ENCODE results near the gene CBLB.

DNA sequence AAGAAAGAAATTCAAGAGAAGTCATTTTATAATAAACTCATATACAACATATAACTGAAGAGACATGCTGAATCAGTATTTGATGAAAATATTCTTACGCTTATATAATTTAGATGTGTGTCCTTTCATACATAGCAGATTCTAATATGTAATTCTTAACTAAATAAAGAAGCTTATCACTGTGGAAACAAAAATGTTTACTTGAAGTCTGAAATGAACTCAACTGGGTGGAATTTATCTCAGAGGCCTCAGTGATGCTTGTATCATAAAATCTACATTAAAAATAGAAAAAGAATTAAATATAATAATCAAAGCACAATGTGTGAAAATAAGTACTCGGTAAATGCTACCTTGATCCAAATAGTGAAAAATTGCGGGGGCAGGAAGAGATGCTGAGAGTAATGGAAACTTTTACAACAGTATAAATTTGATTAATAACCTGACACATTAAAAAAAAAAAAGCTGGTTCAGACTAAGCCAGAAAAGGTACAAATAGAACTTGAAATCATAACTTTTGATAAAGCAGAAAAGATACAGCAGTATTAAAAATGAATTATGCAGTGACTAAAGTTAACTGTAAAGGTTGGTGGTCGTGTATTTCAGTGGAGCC lies 12.0 kb upstream of the CBLB start:
- TF ChIP-seq, protein P1, sequence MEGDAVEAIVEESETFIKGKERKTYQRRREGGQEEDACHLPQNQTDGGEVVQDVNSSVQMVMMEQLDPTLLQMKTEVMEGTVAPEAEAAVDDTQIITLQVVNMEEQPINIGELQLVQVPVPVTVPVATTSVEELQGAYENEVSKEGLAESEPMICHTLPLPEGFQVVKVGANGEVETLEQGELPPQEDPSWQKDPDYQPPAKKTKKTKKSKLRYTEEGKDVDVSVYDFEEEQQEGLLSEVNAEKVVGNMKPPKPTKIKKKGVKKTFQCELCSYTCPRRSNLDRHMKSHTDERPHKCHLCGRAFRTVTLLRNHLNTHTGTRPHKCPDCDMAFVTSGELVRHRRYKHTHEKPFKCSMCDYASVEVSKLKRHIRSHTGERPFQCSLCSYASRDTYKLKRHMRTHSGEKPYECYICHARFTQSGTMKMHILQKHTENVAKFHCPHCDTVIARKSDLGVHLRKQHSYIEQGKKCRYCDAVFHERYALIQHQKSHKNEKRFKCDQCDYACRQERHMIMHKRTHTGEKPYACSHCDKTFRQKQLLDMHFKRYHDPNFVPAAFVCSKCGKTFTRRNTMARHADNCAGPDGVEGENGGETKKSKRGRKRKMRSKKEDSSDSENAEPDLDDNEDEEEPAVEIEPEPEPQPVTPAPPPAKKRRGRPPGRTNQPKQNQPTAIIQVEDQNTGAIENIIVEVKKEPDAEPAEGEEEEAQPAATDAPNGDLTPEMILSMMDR (IDR thresholded peaks at IDR 0.05; ENCODE audit: low read depth, low read length) = no peak
- TF ChIP-seq EZH2phosphoT487 (IDR thresholded peaks at IDR 0.05; ENCODE audit: low read depth) = no peak

Measured in OCI-LY3 (cell line).